ENCODE measurements around the gene CYTH1. TPM values are rescaled to one million over a fixed set of nuclear protein-coding genes. Genes with fewer than 3 reads are reported as not detected.

The CYTH1 gene
- total RNA-seq, 1 experiment from 2014 or later: 9.7 TPM

- Mint-ChIP-seq H3K4me1 (peaks cover 13 to 14% of the 10 kb centered on the region in 2 experiments), H3K36me3 (ENCODE audit: insufficient read depth in 1 of 3, low read depth in 3 of 3) (peaks cover under 1 to 4% (median 2%) of the 10 kb centered on the region in 3 experiments; a peak in 3 of 7 replicates), H3K9me3 (no peaks in the 10 kb centered on the region), H3K27me3 (ENCODE audit: low read depth) (no peaks in the 10 kb centered on the region), H3K27ac (no peak overlapping the region), H3K4me3 (no peak overlapping the region)
- no peaks in the 10 kb centered on the region for H3K79me1 ChIP-seq (ENCODE audit: insufficient read depth, low read depth, low read length, poor library complexity, severe bottlenecking)
- H4K91ac ChIP-seq (ENCODE audit: insufficient read length, low read depth, low read length): no peak overlapping the region
- H3K18ac ChIP-seq (ENCODE audit: insufficient read length, low read depth, low read length): no peak overlapping the region
- DNase-seq: no peak
- no peak overlapping the region for H2BK15ac ChIP-seq (ENCODE audit: low read depth, low read length)
- H3K14ac ChIP-seq (ENCODE audit: insufficient read depth, low read length): no peak overlapping the region
- no peak overlapping the region for H3K23ac ChIP-seq (ENCODE audit: insufficient read length, low read depth, low read length)
- WGBS (ENCODE audit: extremely low coverage, insufficient read length, low lambda C conversion rate): no CpG with 5 or more reads among the region's 10 CpGs
- H3K9me3 ChIP-seq (ENCODE audit: control insufficient read depth, low read depth, low read length): no peaks in the 10 kb centered on the region
- no peak overlapping the region for H3K4me2 ChIP-seq (ENCODE audit: insufficient read depth, insufficient read length, low read length)
- no peak overlapping the region for H2AK5ac ChIP-seq (ENCODE audit: insufficient read length, low read length)
- H3K4me1 ChIP-seq (ENCODE audit: insufficient read depth, low read length): no peaks in the 10 kb centered on the region
- H4K8ac ChIP-seq (replicated peaks; ENCODE audit: insufficient read length, low read depth, low read length): no peak overlapping the region
- H3K27ac ChIP-seq (ENCODE audit: insufficient read length, low read depth, low read length): no peak overlapping the region
- H3K79me2 ChIP-seq (ENCODE audit: insufficient read depth, low read length): no peaks in the 10 kb centered on the region
- no peak overlapping the region for H3K4ac ChIP-seq (ENCODE audit: low read depth, low read length)
- no peak overlapping the region for H2BK20ac ChIP-seq (ENCODE audit: low read depth, low read length, poor library complexity, severe bottlenecking)
- H2BK120ac ChIP-seq (ENCODE audit: low read depth, low read length, poor library complexity, severe bottlenecking): no peak overlapping the region
- no peak overlapping the region for H2BK5ac ChIP-seq (ENCODE audit: insufficient read length, low read length)
- TF ChIP-seq, protein P1, sequence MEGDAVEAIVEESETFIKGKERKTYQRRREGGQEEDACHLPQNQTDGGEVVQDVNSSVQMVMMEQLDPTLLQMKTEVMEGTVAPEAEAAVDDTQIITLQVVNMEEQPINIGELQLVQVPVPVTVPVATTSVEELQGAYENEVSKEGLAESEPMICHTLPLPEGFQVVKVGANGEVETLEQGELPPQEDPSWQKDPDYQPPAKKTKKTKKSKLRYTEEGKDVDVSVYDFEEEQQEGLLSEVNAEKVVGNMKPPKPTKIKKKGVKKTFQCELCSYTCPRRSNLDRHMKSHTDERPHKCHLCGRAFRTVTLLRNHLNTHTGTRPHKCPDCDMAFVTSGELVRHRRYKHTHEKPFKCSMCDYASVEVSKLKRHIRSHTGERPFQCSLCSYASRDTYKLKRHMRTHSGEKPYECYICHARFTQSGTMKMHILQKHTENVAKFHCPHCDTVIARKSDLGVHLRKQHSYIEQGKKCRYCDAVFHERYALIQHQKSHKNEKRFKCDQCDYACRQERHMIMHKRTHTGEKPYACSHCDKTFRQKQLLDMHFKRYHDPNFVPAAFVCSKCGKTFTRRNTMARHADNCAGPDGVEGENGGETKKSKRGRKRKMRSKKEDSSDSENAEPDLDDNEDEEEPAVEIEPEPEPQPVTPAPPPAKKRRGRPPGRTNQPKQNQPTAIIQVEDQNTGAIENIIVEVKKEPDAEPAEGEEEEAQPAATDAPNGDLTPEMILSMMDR (conservative IDR thresholded peaks at IDR 0.05): no peak
- H3K56ac ChIP-seq (ENCODE audit: insufficient read length, low read depth, low read length): no peak overlapping the region
- no peaks in the 10 kb centered on the region for H4K20me1 ChIP-seq (ENCODE audit: control insufficient read depth, insufficient read depth, insufficient read length)
- H3K27me3 ChIP-seq (ENCODE audit: insufficient read depth, low read length): no peaks in the 10 kb centered on the region
- H3K23me2 ChIP-seq (ENCODE audit: insufficient read length, low read depth, low read length, poor library complexity, severe bottlenecking): no peaks in the 10 kb centered on the region
- H2AFZ ChIP-seq (ENCODE audit: low read length): no peak overlapping the region
- no peak overlapping the region for H3T11ph ChIP-seq (ENCODE audit: low read length)
- H3K9ac ChIP-seq (ENCODE audit: extremely low read depth, insufficient read length, low read length): no peak overlapping the region
- H2BK12ac ChIP-seq (ENCODE audit: insufficient read length, low read depth, low read length): no peak overlapping the region
- no peak overlapping the region for H4K5ac ChIP-seq (ENCODE audit: insufficient read length, low read depth, low read length)
These were observed 75.7 kb downstream of the CYTH1 start for GRCh38 chr17:78706271-78706915.
